ENCODE data around the gene PLCB1.

DNA sequence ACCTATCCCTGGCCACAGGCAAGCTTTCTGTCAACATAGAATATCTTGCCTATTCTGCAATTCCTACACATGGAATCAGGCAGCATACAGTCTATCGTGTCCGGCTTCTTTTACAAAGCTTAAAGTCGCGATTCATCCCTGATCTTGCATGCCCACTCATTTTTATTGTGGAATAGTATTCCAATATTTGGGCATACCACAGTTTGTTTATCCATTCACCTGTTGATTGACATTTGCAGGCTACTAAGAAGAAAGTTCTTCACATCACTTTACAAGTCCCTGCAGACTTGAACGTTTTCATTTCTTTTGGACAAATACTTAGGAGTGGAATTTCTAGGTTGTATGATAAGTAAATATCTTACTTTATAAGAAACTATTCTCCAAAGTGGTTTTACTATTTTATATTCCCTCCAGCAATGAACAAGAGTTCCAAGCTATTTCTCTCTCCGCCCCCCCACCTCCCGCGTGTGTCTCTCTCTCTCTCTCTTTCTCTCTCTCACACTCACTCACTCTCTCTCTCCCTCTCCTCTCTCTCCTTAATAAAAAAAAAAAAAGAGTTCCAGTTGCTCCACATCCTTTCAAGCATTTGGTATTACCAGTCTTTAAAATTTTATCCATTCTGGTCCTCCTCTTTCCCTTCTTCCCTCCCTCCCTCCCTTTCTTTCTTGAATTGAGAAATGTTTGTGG is 1.1 kb upstream of the PLCB1 start:
- TF ChIP-seq CTCF (conservative IDR thresholded peaks at IDR 0.05 in 1 of 2, IDR thresholded peaks at IDR 0.05 in 1 of 2; ENCODE audit: low read depth in 1 of 2, low read length in 2 of 2) (no peak), EZH2 (IDR thresholded peaks at IDR 0.05; ENCODE audit: low read length, missing control alignments) (no peak)
